Activated CD4-positive, alpha-beta T cell treated with anti-CD3 and anti-CD28 coated beads for 48 hours (primary cell): ENCODE data around the gene OR1J1.

Experiments used
- DNase-seq: peaks from one replicate; pipeline ENCODE4 v3.0.0-alpha.2; 2020

OR1J1 gene

GRCh38 chr9:122477826-122478225 lies at the start of gene OR1J1:
Gene OR1J1, minus strand, starts transcription at chr9:122477926. Its CDS starts 0 bp downstream, at chr9:122477926.
- DNase-seq: no peak

- no peak for DNase-seq
These were observed 49.5 kb upstream of the OR1J1 start, which contains the start of gene OR1N1 for GRCh38 chr9:122527193-122527592. Gene OR1N1, minus strand, starts transcription at chr9:122527293. Its CDS starts 0 bp downstream, at chr9:122527293.

DNA sequence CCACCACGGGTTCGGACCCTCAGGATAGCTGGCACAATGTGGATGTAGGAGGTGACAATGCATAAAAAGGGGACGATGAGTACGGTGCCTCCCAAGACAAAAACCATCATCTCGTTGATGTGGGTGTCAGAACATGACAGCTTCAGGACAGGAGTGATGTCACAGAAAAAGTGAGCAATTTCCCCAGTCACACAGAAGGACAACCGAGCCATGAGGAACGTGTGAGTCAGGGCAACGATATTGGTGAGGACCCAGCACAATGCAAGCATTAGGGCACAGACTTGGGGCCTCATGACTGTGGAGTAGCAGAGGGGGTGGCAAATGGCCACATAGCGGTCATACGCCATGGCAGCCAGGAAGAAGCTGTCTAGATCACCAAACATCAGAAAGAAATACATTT lies 48.9 kb upstream of the OR1J1 start:
- DNase-seq: peak; percentile 39

DNA sequence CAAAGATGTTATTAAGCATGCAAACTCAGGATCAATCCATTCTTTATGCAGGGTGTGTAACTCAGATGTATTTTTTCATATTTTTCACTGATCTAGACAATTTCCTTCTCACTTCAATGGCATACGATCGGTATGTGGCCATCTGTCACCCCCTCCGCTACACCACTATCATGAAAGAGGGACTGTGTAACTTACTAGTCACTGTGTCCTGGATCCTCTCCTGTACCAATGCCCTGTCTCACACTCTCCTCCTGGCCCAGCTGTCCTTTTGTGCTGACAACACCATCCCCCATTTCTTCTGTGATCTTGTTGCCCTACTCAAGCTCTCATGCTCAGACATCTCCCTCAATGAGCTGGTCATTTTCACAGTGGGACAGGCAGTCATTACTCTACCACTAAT lies 41.6 kb upstream of the OR1J1 start:
- DNase-seq: no peak

DNA sequence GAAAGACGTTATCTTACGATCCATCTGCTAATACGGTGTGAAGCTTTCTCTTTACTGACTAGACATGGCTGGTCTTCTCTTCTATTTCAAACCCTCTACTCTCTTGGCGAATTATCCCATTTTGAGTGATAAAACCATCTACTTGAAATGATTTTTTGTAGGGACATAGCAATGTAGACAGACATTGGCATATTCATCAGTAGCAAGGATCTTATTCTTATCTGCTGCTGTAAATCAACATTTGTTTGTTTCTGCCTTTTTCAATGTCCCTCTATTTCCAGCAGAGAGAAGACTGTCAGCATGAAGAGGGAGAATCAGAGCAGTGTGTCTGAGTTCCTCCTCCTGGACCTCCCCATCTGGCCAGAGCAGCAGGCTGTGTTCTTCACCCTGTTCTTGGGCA lies 41.1 kb upstream of the OR1J1 start, which contains the start of gene OR1J4:
Gene OR1J4, plus strand, starts transcription at position 301 of the 400 bp plus-strand sequence. Its CDS starts 0 bp downstream, at position 301.
- no peak for DNase-seq

DNA sequence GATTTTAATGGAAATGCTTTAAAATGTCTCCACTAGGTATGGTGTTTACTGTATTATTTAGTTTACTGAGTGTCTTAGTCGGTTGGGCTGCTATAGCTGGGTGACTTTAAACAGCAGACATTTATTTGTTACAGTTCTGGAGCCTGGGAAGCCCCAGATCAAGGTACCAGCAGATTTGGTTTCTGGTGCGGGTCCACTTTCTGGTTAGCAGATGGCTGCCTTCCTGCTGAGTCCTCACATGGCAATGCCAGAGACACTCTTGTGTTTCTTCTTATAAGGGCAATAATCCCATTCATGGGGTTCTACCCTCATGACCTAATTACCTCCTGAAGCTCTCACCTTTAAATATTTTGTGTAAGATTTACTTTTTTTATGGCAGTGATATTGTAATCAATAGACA lies 40.5 kb upstream of the OR1J1 start:
- DNase-seq: no peak

GRCh38 chr9:122510502-122510901 lies 32.8 kb upstream of the OR1J1 start, which contains the start of gene OR1J2:
Gene OR1J2, plus strand, starts transcription at chr9:122510802. Its CDS starts 0 bp downstream, at chr9:122510802.
- DNase-seq: no peak

GRCh38 chr9:122506964-122507363 lies 29.2 kb upstream of the OR1J1 start:
- DNase-seq: no peak

- peak; percentile 16 for DNase-seq
These were observed 21.2 kb upstream of the OR1J1 start for GRCh38 chr9:122498883-122499288.

DNA sequence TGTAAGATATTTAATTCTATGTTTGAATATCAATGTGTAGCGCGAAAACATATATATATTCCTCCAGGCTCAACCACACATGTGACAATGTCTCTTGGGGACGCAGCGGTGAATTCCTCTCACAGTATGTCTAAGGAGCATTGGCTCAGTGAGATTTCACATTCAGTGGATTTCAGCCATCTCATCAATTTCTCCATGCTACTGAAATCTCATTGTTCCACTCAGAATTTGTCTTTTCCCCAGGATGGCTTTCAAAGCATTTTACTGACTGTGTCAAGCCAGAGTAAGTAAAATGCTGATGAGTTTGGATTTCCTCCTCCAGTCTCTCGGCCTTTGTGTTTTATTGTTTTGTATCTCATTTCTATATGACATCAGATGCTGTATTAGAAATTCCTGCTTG lies 1.3 kb upstream of the OR1J1 start:
- DNase-seq: no peak

DNA sequence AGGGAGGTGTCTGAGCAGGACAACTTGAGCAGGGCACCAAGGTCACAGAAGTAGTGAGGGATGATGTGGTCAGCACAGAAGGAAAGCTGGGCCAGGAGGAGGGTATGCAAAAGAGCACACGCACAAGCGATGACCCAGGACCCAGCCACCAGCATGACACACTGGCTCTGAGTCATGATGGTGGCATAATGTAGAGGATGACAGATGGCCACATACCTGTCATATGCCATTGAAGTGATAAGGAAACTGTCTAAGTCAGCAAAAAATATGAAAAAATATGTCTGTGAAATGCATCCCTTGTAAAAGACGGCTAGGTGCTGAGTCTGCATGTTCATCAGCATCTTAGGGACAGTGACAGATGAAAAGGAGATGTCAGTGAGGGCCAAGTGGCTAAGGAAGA lies 380 bp downstream of the OR1J1 start:
- no peak for DNase-seq

DNA sequence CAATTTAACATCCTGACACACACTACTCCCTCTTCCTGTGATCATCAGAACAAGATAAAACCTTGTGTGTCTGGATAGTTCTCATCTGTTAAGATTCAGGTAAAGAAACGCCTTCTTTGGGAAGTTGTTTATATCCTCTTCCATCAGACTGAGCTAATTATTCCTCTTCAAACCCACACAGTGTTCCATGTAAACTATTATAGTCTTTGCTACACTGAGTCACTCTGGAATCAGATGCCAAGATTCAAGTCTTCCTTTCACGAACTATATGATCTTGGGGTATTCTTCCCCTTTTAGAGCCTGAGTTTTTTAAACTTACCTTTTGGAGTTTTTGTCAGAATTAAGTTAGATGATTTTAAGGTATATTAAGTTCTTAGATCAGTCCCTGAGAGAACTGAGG lies 2.0 kb downstream of the OR1J1 start:
- DNase-seq: no peak

DNA sequence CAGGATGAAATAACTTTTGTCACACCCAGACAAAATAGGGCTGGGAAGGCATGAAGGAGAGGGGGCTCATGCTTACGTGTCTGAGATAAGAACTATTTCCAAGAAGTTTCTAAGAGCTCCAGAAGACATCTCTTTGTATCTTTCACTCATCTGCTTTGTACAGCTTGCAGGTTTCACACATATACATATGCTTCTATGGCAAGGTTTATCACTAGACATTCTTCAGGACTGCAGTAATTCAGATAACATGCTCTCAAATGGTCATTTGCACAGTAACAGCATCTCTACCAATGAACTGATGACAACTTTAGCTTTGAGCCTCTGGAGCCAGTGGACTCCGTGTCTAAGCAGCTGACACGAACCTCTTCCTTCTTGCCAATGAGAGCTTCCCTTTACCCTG lies 3.2 kb downstream of the OR1J1 start:
- DNase-seq: no peak

DNA sequence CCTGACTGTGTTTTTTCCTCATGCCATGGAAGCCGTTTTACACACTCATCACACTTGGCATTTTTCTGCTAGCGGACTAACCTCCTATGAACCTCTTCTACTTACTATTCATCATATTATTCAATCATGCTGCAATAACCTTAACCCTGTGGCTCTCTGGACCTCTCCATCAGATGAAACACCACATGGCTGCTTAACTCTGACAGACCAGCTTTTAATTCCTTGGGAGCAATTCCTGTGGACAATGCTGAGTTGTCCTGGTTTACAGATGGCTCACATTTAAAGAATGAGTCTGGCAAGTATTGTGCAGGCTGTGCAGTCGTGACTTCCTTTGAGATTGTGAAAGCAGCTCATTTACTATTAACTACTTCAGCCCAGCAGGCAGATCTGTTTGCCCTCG lies 9.0 kb downstream of the OR1J1 start:
- DNase-seq: no peak

DNA sequence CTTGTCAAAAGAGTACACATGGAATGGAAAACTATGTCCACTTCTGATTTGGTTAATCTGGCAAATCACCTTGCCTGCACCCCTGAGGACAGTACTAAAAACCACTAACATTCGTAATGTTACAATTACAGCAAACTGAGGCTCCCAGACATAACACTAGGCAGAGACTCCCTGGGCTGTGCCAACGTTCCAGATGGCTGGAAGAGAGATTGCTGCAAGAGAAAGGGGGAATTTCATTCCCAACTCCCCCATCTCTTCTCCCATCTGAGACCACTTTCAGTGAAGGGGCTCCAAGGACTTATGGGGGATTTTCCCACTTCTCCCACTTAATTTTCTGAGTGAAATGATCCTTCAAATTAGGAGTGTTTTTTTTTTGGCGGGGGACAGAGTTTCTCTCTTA lies 11.3 kb downstream of the OR1J1 start:
- no peak for DNase-seq

DNA sequence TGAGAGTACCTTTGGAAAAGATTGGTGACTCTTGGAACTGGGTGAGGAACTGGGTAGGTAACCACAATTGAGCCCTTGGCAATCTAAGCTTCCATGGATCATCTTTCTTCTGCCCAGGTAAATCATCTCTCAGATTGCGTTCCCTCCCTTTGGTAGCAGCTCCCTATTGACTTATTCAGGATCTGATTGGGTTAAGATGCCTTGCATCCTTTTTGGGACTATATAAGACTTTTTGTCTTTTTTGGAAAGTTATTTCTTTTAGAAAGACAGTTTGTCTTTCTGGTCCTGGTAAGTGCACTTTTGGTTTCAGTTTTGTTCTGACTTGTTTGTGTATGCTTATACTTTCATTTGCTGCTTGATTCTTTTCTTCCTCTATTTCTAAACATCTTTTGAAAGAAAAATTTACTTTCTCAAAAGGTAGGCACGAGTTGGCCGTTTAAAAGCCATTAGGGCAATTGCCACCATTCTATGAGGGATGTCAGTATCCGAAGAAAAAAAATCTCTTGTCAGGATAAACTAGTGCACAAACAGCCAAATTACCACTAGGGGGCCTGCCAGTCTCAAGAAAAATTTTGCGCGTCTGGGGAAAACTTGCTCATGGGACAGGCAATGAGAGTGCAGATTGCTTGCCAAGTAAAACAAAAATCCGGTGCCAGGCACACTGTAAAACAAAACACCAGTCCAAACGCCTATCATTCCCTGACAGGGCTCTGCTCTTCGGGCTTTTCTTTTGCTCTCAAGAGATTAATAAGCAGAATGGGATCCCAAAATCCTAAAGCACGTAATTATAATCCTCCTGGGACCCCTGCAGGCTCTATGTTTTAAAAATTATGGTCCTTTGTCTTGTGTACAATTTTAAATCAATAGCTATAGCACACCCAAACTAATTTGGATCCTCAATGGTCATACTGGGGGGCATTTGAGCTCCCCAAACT lies 12.8 kb downstream of the OR1J1 start:
- DNase-seq: peak; percentile 76

DNA sequence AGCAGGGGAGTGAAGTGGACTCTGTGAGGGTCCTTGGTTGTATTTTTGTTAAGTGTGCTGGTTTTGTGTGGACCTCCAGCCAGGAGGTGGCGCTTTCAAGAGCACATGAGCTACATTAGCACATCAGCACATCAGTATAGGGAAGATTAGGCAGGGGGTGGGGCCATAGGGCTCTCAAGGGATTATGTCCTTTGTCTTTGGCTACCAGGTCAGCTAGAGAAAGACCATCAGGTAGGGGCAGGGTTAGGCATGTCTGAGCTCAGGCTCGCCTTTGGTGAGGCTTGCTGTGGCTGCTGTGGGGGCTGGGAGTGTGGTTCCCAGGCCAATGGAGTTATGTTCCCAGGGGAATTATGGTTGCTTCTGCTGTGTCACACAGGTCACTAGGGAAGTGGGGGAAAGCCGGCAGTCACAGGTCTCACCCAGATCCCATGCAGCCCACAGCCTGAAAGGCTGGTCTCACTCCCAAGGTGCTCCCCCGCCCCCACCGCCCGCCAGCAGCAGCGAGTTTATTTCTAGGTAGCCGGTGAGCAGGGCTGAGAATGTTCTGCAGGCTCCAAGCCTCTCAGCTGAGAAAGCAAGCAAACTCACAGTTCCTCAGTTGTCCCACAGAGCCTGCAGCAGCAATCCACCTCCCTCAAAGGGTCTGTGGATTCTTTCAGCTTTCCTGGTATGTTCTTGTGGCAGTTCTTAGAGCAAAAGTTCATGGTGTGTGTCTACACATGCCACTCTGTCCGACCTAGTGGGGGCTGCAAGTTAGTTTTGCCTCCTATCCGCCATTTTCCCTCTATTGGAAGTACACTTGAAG lies 13.7 kb downstream of the OR1J1 start:
- DNase-seq: peak; percentile 49

DNA sequence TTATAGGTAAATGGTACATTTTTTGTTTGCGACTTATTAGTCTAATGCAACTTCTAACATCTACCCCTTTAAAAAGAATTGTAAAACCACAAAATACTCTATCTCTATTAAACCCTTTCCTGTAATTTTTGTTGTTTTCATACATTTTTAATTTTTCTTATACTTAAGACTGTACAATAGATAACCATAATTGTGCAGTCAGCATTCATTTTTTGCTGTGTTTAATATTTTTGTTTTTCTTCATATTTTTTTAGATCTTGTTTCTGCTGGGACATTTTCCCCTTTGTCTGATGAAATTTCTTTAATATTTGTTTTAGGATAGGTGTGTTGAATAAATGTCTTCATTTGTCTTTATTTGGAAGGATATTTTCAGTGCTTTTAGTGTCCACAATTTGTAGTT lies 19.9 kb downstream of the OR1J1 start:
- no peak for DNase-seq

GRCh38 chr9:122456123-122456522 lies 21.6 kb downstream of the OR1J1 start:
- DNase-seq: no peak

GRCh38 chr9:122453677-122454135 lies 24.0 kb downstream of the OR1J1 start:
- no peak for DNase-seq

DNA sequence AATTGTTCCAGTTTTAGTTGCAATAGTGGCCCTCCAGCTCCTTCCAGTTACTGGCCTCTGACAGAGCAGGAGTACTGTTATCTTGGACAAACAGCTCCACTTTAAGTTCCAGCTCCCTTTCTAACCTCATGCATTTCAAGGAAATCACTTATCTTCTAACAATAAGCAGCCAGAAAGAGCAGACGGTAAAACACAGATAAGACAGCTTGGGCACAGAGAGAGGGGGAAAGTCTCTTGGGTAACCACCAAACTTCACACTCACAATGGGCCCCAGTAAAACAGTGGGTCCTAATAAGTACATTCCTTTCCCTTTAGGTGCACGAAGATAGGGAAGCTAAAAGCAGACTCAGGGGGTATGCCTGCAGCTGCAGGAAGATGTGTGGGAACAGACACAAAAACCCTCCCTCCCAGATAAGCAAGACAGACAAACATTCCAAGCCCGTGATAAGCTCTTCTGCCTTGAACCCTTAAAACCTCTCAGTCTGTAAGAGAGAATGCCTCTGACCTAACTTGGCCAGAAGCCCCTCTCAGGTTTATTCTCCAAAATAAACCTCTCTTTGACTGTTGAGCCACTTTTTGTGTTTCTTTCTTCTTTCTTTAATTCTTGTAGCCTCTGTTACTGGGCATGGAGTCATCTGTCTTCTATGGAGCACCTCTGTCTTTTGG lies 30.8 kb downstream of the OR1J1 start:
- DNase-seq: no peak

DNA sequence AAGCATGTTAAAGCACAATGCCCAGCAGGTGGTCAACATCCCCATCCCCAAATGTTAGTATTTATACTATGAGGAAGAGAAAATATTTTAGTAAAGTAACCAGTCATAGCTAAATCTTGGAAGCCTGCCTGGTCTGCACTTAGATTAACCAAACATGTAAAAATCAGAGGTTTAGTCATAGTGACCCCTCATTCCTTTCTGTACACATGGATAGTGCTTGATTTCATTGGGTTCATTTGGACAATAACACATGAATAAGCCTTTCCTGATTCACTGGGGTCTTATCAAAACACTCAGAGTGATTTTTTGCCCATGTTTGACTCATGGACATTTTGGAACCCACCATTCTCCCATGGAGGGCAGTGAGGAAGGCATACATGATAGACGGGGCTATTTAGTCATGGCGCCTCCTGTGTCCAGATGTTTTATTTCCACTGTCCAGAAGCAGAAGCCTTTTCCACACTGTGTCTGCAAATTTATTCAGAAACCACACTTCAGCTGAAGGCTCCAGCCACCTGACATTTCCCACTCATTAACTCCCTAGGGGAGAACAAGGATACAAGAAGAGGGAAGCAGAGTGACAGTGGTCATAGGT lies 32.5 kb downstream of the OR1J1 start:
- DNase-seq: no peak
